GM12801 (cell line): ENCODE data around the gene ACBD4.

Source experiments
- CTCF ChIP-seq: IDR thresholded peaks from one replicate; pipeline ENCODE4 v1.5.1; 2011; ENCODE audit warnings: control low read depth; ENCODE audit not compliant: insufficient read length; ENCODE audit errors: extremely low read depth

Gene ACBD4

GRCh38 chr17:45129940-45130680 is 5.4 kb upstream of the ACBD4 start:
- no peak for TF ChIP-seq CTCF

- TF ChIP-seq CTCF = no peak
Observed at GRCh38 chr17:45130681-45131615, 4.5 kb upstream of the ACBD4 start.

GRCh38 chr17:45131616-45132319 is 3.7 kb upstream of the ACBD4 start:
- TF ChIP-seq CTCF = no peak

GRCh38 chr17:45132320-45132571 is 3.2 kb upstream of the ACBD4 start, which contains the start of gene PLCD3:
Gene PLCD3, minus strand, starts transcription at chr17:45132515. Its CDS starts 105 bp downstream, at chr17:45132410.
- TF ChIP-seq CTCF = no peak

GRCh38 chr17:45132572-45133463 is 2.7 kb upstream of the ACBD4 start:
- no peak for TF ChIP-seq CTCF

GRCh38 chr17:45135978-45136791 is 698 bp downstream of the ACBD4 start:
- no peak for TF ChIP-seq CTCF
